GM12891 (cell line): ENCODE results near the gene MAP4K3.

Experiments
- POLR2A ChIP-seq: IDR thresholded peaks from 2 replicates; pipeline ENCODE4 v1.6.1; 2011; ENCODE audit warnings: low read depth, low read length, control low read depth
- POLR2AphosphoS5 ChIP-seq: IDR thresholded peaks from 2 replicates; pipeline ENCODE4 v1.6.1; 2011; ENCODE audit warnings: low read depth, low read length, control low read depth

GRCh38 chr2:39416140-39416539 lies 20.9 kb downstream of the MAP4K3 start:
- TF ChIP-seq POLR2AphosphoS5 (no peak), POLR2A (no peak)
